ENCODE results near the gene PLPP4.
"Not testable (repeated sequence)": the region's sequence is repeated elsewhere in the genome, so short reads cannot be mapped to it uniquely, and the experiment has no call there.

PLPP4 gene

DNA sequence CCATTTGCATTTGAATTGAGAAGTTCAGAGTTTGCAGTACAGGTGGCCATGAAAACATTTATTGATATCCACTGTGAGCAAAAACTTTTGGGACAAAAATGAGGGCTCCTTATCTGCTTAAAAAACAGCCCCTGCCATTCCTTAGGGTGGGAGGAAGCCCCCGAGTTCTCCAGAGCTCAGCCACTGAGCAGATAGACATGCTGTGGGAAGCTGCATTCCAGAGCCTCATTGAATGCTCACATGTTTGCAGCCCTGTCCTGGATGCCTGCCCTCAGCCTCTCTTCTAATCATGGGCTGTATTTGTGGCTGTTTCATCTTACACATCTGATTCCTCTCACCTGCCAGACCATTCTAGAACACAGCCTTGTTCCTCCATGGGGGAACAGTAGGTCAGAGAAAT, 33.3 kb downstream of the PLPP4 start:
- DNase-seq (ENCODE audit: low read depth): no peak

DNA sequence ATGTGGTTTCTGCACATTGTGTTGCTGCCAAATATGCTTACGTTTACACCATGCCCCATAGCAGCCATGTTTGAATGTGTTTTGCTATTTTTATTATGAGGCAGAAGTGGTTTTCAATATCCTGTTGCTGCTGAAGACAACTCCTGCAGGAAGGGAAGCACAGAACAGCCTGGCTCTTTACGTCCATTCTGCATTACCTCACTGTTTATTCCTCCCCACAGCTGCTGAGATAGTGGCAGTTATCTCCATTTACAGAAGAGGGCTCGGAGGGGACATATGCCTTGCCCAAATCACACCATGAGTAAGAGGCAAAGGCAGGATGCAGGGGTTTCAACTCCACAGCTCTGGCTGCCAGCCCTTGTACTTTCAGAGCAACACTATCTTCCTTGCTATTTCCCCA, 35.3 kb downstream of the PLPP4 start:
- DNase-seq (ENCODE audit: low read depth): no peak

DNA sequence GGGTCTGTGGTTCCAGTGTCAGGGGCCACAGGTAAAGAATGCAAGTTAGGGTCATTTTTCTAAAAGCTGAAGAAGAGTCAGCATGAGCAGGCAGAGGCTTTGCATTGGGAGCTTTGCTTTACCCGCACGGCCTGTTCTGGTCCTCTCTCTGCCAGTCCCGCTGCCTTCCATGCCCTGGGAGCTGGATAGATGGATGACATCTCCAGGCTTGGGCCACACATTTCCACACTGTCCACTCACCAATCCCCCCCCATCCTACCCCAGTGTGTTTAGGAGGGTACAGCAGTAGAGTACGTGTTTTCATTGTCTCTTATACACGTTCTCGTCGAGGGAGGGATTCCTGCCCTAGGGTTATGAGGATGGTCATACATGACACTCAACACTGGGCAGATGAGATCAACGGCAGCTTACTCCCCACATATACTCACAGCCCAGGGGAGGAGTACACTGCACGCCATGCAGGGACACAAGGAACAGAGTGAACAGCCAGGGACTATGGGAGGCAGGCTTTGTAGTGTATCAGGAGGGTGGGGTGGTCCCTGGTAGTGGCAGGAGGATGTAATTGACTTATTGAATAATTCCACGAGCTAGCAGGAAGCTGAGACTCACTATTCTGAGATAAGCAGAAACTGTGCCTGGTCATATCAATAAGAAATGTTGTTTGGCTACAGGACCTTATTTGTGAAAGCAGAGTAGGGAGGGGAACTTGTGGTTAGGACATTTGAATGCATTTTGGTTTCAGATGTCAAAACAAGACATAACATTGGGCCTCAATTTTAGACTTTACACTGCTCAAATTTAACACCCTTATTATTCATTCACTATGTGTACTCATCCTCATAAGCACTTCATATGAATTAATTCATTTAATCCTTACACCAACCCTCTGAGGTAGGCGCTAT, 36.6 kb downstream of the PLPP4 start:
- DNase-seq (ENCODE audit: low read depth): no peak

DNA sequence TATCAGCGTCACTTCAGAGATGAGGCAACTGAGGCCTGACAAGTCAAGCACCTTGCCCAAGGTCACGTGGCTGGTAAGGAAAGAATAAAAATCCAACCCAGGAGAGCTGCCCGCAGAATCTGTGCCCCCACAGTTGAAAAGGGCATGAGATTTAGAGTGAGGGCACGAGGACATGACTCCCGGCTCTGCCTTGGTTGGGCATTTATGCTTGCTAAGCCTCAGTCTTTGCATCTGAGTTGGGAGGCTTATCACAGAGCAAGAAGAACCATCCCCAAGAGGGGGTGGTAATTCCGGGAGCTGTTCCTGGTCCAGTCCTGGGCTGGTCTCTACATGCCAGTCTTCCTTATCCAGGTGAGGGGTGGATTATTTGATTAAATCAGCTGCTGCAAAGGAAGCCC, 37.3 kb downstream of the PLPP4 start:
- DNase-seq (ENCODE audit: low read depth): no peak

DNA sequence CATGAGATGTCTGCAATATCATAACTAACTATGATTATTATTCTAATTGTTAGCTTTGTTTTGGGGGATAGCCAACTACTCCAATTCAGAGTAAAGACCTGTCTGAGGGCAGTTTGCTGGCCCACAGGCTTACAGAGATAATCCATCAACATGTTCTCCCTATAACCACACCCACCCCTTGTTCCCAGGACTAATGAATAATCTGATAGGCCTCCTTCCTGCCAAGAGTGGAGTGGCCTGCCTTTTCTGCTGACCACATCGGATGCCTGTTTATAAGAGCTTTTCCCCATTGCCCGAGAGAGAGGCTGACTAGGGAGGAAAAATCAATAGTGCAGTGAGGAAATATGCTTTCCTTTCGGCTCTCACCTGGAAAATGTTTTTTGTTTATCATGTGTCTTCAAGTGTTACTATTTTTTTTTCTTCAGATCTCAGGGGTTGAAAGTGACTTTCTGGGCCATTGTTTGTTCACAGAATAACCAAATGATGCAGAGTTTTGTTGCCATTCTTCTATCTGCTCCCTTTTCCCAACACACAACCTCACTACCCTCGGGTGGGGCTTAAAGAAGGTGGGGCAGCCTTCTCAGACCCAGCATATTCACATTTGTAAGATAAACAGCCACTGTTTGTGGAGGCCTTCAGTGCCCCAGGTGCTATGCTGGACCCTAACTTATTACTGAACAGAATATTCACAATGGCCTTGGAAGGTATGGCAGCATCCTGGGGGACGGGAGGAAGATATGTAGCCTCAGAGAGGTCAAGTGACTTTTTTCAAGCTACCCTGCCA, 38.4 kb downstream of the PLPP4 start:
- DNase-seq (ENCODE audit: low read depth): no peak

DNA sequence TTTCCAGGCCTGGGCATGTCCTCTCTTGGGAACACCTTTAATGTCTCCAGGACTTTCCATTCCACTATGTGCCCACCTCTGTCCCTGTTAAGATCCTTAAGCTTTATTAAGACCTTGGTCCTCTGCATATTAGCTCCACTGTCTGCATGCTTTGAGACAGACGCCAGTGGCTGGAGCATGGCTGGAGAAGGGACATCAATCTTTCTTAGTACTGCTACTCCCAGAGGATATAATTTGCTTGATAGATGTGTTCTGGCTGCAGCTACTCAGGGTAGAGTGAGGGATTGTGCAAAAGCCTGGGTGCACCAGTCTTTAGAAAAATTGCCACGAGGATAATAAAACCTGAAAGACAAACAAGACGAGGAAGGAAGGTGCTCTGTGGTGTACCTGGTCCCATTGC, 42.9 kb downstream of the PLPP4 start:
- DNase-seq (ENCODE audit: low read depth): no peak

DNA sequence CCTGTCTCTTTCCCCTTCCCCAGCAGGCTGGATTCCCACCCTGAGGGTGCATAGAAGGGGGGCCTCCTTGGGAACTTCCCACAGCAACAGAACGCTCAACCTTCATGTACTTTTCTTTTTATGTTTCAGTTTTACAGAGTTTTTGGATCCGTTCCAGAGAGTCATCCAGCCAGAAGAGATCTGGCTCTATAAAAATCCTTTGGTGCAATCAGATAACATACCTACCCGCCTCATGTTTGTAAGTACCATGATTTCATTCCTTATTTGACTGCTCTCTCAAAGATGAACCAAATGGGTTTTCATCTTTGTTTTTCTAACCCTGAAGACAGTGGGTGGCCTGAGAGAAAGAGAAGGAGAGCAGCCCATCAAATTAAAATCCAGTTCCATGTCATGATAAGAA, 46.7 kb downstream of the PLPP4 start:
- no peak for DNase-seq (ENCODE audit: low read depth)

DNA sequence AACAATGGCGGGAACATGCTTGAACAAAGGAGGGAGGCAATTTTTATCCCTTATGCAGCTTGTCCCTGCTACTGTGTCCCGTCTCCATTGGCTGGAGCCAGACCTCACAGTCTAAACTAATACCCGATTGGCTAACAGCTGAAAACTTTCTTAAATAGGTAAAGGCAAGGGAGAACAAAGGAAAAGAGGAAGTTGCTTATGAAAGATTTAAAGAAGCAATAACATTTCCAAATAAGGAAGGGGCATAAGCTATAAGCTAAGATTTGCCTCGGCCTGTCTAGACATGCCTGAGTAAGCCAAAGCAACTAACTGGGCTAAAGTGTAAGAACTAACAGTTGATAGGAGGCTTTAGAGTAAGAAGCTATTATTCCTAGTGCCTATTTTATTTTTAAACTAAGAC, 47.2 kb downstream of the PLPP4 start:
- DNase-seq (ENCODE audit: low read depth): not testable (repeated sequence)

DNA sequence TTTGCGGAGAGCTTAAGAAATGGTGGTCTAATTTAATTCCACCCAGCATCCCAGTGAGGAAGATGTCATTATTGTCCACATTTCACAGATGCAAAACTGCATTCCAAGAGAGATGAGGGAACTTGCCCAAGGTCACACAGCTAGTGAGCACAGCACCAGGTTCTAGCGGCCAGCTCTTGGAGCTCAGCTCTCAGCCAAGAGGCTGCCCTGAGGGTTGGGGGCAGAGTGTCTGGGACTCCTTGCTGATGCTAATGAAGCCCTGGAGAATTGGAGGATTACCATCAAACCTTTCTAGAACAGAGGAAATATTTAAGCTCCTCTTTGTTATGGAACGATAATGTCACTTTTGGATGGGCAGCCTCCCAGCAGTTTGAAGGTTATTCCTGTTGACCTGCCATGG, 48.0 kb downstream of the PLPP4 start:
- DNase-seq (ENCODE audit: low read depth): no peak

DNA sequence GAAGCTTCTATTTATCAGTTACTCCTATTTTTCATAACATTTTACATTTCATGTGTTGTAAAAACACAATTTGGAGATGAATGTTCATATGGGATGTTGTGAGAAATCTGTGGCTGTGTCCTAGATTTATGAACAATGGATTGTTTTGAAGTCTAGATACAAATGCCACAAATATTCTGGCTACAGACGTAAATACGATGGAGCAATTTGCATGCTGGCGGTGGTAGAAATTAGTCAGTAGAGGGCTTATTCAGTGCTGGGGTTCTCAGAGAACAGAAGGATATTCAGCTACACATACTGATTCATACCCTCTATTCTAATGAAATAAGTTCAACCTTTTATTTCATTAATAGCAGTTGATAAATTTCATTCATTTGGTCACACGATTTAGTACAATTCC, 48.8 kb downstream of the PLPP4 start:
- DNase-seq (ENCODE audit: low read depth): no peak

DNA sequence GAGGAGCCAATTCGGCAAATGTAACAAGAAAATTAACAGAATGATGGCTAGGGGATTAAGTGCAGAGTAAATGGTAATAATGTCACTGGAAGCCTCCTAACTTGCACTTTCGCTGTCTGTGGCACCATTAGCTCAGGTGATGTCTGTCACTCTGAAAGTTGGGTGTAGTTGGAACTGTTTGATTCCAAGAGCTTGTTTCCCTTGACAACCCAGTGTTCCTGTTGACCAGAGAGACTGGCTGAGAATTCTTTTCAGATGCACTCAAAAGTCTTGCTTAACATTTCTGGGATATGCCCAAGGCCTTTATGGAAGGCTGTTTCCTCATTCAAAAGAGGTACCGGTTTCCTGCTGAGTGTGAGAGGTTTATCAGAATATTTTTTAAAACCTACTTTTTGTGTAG, 49.6 kb downstream of the PLPP4 start:
- DNase-seq (ENCODE audit: low read depth): no peak

DNA sequence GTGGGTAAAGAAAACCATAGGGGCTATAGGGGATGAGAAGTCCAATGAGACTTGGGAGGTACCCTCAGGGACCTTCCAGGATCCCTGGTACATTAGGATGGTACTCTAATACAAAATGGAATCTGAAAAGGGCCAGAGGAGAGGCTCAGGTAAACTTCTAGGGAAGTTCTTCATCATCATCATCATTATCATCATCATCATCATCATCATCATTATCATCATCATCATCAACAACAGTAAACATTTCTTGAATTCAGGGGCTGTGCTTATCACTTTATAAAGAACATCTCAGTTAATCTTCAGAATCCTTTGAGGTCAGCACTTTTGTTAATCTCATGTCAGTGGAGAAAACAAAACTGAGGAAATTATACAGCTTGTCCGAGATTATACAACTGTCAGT, 50.1 kb downstream of the PLPP4 start:
- DNase-seq (ENCODE audit: low read depth): no peak

DNA sequence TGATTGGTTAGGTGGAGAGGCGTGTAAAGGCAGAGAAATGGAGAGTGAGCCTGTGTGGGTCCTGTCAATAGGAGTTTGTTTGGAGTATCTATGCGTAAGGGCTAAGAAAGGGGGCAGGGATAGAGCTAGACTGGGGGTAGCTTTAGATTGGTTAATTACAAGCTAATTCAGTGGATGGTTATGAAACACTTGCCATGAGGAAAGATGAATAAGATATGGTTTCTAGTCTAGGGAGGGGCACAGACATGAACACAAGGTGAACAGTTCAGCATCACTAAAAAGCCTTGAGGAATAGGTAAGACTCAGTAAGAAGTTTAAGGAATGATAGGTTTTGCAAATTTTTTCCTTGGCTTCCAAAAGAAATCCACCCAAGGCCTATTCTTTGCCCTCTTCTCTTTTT, 50.6 kb downstream of the PLPP4 start:
- DNase-seq (ENCODE audit: low read depth): no peak

DNA sequence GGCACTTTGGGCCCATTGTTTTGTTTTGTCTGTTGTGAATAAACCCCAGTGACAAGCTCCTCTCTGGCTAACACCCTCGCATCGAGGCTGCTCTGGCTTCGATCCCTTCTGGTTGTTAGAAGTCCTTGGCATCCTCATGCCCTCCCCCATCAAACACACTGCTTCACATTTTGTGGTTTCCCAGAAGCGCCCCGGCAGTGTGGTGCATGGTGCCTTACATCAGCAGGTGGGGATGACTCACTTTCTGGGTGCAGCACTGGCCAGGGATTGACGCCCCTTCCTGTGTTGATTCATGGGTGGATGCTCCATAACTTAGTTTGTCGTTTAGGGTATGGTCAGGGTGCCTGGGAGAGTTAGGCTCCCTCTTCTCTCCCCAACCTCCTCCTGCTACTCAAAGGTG, 51.4 kb downstream of the PLPP4 start:
- no peak for DNase-seq (ENCODE audit: low read depth)

DNA sequence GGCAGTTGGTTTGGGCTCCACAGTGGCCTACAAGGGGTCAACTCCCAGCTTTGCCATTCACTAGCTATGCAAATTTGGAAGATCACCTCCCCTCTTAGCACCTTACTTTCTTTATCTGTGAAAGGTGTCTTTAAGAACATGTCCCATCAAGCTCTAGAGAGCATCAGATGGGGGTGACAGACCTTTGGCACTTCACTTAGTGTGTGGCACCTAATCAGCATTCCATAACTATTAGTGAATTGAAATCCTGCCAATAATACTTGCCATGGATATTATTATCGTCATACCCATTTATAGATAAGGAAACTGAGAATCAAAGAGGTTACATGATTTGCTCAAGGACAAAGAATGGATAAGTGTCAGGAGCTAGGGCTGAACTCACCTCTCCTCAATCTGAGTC, 51.9 kb downstream of the PLPP4 start:
- DNase-seq (ENCODE audit: low read depth): no peak

DNA sequence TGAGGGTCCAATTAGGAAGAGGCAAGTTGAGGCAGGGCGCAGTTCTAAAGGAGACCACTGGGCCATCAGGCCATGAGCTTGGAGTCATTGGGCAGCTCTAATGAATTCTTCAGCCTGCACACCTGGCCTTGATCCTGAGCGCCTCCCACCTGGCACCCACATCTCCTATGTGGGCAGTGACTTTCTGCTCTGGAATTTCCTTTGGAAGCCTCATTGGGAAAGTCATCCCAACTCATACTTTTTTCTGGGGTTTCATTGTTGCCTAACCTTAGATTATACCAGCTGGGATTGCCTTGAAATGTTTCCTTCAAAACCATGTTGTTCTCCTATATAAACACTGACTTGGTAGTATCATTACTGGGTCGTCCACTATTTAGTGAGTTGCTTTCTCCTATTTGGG, 54.1 kb downstream of the PLPP4 start:
- DNase-seq (ENCODE audit: low read depth): no peak

DNA sequence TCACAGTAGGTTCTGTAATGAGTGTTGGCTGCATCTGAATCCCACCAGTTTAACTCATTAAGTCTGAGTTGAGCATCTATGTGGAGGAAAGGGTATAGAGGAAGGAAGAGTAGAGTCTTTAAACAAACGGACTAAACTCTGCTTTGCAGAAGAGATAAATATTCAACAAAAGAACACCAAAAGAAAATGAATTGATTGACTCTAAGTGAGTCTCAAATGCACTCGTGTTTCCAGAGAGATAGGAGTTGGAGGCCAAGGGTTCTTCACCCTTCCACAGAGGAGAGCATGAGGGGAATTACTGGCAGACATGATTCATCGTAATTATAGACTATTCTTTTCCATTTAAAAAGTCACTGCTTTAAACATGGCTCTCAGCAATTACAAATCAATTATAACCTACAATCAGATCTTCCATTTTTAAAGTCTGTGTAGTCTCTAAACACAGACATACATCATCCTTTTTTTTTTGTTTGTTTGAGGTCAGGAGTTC, 56.3 kb downstream of the PLPP4 start:
- DNase-seq (ENCODE audit: low read depth): no peak

DNA sequence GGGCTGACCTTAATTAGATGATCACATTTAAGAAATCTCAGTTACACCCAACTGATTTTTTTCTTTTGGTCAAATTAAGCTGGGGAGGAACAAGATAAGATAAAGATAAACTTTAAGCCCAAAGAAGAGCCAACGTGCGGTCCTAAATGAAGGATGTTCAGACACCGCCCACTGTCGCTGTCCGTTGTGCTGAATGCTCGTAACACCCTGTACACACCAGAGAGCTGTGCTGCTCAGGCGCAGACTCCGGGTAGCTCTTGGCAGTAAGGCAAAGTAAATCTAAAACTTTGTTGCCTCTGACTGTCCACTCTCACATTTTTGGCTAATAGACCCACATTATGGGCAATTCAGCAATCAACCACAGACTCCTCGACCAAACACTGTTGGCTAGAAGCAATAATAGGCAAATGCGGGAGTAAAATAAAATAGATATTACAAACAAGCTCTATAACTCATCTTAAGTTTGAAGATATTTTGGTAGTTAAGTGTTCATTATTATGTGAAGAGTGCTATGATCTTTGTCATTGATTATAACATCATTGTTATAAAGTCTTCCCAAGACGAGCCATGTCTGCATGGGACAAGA, 57.1 kb downstream of the PLPP4 start:
- DNase-seq (ENCODE audit: low read depth): no peak

DNA sequence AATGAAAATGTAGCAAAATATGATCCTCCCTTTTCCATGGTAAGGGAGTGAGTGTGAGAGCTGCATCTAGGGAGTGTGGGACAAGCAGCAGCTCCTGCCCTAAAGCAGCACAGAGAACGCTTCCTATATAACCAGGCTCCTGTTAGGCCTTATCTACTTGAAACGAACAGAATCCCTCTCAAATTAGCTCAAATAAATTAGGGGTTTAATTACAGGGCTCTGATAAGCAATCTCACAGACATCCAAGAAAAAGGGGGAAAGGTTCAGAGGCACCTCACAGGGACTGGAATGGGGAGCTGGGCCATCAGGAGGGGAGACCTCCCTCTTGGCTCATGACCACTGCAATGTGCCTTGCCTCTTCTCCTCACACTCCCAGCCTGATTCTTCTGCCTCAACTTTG, 57.9 kb downstream of the PLPP4 start:
- DNase-seq (ENCODE audit: low read depth): no peak

DNA sequence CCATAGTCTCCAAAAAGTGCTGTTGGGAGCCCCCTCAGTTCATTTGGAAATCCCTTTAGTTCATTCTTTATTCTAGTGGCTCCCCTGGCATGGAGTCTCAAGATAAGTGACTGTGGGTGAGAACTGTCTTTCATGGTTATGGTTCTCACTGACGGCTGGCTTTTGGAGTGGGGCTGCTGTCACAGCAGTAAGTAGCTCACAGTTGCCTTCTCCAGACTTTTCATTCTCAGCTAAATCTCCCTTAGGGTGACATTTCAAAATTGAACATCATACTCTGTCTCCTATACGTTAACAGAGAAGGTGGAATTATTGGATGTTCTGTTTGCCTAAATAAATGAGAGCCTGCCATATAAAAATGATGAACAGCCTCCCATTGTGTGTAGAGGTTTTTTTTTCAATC, 58.7 kb downstream of the PLPP4 start:
- DNase-seq (ENCODE audit: low read depth): no peak

DNA sequence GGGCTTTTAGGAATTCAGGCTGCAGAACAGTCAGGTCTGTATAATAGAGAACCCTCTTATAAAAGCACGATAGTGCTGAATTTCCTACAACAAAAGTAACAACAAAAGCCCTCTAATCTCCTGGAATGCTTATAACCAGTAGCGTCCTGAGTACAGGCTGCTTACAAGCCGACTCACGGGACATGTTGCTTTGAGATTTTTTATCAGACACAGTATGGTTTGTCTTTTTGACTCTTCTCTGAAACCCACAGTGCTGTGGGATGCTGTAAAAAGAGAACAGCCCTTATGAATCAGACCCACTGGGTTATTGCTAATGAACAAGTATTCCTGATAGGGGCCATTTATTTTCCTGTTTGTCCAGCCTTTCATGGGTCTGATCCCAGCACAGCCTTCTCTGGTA, 59.4 kb downstream of the PLPP4 start:
- no peak for DNase-seq (ENCODE audit: low read depth)

DNA sequence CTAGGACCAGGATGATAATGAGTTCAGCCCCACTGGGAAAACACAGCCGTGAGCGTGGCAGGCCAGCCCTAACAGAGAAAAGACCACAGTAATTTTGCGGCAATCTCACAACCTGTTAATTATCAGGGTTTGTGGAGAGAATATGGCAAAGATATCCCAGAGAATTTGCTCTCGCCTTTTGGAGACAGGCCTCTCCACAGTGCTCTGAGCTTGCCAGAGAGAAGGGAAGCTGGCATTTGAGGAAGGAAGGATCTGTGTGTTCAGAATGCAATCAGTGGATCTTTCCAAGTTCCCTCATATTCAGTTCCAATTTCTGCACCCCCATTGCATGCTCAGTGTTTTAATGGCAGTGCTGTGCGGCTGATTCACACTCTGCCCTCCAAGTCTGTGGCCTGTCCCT, 60.2 kb downstream of the PLPP4 start:
- DNase-seq (ENCODE audit: low read depth): no peak

DNA sequence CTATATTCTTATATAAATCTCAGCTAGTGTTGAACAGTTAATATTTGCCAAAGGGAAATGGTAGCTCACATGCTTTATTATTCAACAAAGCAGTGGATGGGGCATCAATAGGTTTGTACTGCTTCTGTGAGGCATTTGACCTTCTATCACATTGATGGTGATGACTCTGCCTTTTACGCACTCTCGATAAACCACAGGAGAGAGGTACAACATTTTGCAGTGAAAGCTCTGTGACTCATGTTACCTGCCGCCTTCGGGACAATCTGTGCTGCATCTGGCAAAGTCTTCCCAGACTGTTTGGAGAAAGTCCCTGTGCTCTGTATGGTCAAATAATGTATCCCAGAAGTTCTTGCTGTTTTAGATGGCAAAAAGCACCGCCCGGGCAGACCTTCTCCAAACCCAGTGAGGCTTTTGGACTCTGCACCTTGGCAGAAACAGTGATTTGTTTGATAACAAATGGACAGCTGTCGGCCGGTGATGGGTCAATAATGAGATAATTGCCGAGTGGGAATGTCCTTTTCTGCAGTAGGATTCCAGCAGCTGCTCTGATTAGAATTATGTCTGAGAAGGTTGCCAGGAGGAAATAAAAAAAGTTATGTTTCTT, 61.0 kb downstream of the PLPP4 start:
- DNase-seq (ENCODE audit: low read depth): no peak

Measured in fibroblast of the conjunctiva (primary cell).